GM12878 (cell line): ENCODE results near the gene EDARADD. TPM values are rescaled to one million over a fixed set of nuclear protein-coding genes. Genes with fewer than 3 reads are reported as not detected.
"Not testable (repeated sequence)": the region's sequence is repeated elsewhere in the genome, so short reads cannot be mapped to it uniquely, and the experiment has no call there.

ENCODE experiments used
- ATAC-seq: fragments of 200-7000 bp; cut with Tn5 transposase; 3 replicates; pipeline ENCODE4 v1.9.1; 2020; ENCODE audit warnings: mild to moderate bottlenecking, moderate library complexity
- BruUV-seq: library from RNA; stranded (reverse); fragments of 400-500 nt; replicated peaks from 2 replicates; lab custom pipeline; 2021; lab: Mats Ljungman, UMichigan
- CTCF ChIA-PET: fragments of 300-600 bp; sonication (Branson Sonifier 250); formaldehyde crosslinking; extraction: SDS; loops from one replicate; lab custom pipeline; 2021; ENCODE audit warnings: inconsistent platforms; lab: Yijun Ruan, JAX
- POLR2A ChIA-PET: fragments of 350-600 bp; formaldehyde crosslinking; extraction: SDS; loops from one replicate; lab custom pipeline; 2021; ENCODE audit warnings: inconsistent platforms; lab: Charles Lee
- RAD21 ChIA-PET: fragments of 300-600 bp; sonication (Branson Sonifier 250); formaldehyde crosslinking; loops from one replicate; lab custom pipeline; 2023; ENCODE audit warnings: antibody characterized with exemption; ENCODE audit not compliant: unreplicated experiment; lab: Charles Lee
- SMC1A ChIA-PET: fragments of 300-600 bp; sonication (Branson Sonifier 250); formaldehyde crosslinking; loops from one replicate; lab custom pipeline; 2023; ENCODE audit not compliant: unreplicated experiment, uncharacterized antibody; lab: Charles Lee
- DNase-seq: peaks from one replicate; pipeline ENCODE4 v3.0.0-alpha.2; 2011; ENCODE audit warnings: low read depth, low spot score
- FAIRE-seq: peaks from 3 replicates; lab custom pipeline; 2011; peaks lifted over from hg19 to GRCh38; lab: Jason Lieb, UNC
- H2AFZ ChIP-seq: 2 replicates; pipeline ENCODE4 v1.6.0; 2011; ENCODE audit warnings: low read depth, low read length, control low read depth; ENCODE audit not compliant: control insufficient read depth
- H3K27ac ChIP-seq: 2 replicates; pipeline ENCODE4 v1.5.1; 2011; ENCODE audit warnings: control low read depth; ENCODE audit not compliant: control insufficient read depth, insufficient read depth
- H3K27me3 ChIP-seq, 2 experiments: replicated peaks in 1 of 2; 2 replicates each; pipeline versions ENCODE4 v1.6.0 to v1.6.1; 2011; ENCODE audit warnings: low read length in 1 of 2; ENCODE audit not compliant: control insufficient read depth in 2 of 2, insufficient read depth in 2 of 2
- H3K36me3 ChIP-seq, 2 experiments: 2 replicates each; pipeline ENCODE4 v1.5.1; 2011; ENCODE audit warnings: low read length in 1 of 2; ENCODE audit not compliant: control insufficient read depth in 2 of 2, insufficient read depth in 2 of 2
- H3K4me1 ChIP-seq: 2 replicates; pipeline ENCODE4 v1.6.1; 2011; ENCODE audit warnings: mild to moderate bottlenecking, low read length, moderate library complexity, mixed read lengths; ENCODE audit not compliant: control insufficient read depth, insufficient read depth
- H3K4me2 ChIP-seq: 2 replicates; pipeline ENCODE4 v1.6.0; 2011; ENCODE audit warnings: control low read depth; ENCODE audit not compliant: control insufficient read depth, insufficient read depth
- H3K4me3 ChIP-seq: fragments of 200-600 bp; sonication (generic); 2 replicates; pipeline ENCODE4 v1.5.1; 2016
- H3K79me2 ChIP-seq: 2 replicates; pipeline ENCODE4 v1.6.0; 2011; ENCODE audit warnings: low read length; ENCODE audit not compliant: control insufficient read depth, insufficient read depth
- H3K9ac ChIP-seq: 2 replicates; pipeline ENCODE4 v1.8.0; 2011; ENCODE audit warnings: low read length, control low read depth, mixed read lengths; ENCODE audit not compliant: control insufficient read depth, insufficient read depth
- H3K9me3 ChIP-seq: replicated peaks from 3 replicates; pipeline ENCODE4 v1.5.1; 2011; ENCODE audit warnings: mild to moderate bottlenecking, low read length; ENCODE audit not compliant: control insufficient read depth, insufficient read depth
- H4K20me1 ChIP-seq: 2 replicates; pipeline ENCODE4 v1.6.0; 2011; ENCODE audit not compliant: control insufficient read depth, insufficient read depth
- EZH2 ChIP-seq: IDR thresholded peaks from 2 replicates; pipeline ENCODE4 v1.6.1; 2012; ENCODE audit warnings: low read depth, mild to moderate bottlenecking, control low read depth, inconsistent platforms, low read length, borderline replicate concordance; ENCODE audit not compliant: control insufficient read depth
- MTA2 ChIP-seq: fragments of 450-650 bp; IDR thresholded peaks from 2 replicates; pipeline ENCODE4 v1.6.1; 2016; ENCODE audit warnings: low read depth, mild to moderate bottlenecking, moderate library complexity
- NBN ChIP-seq: fragments of 450-650 bp; IDR thresholded peaks from 2 replicates; pipeline ENCODE4 v1.6.1; 2016
- RELB ChIP-seq: fragments of 450-650 bp; IDR thresholded peaks from 2 replicates; pipeline ENCODE4 v1.6.1; 2017; ENCODE audit warnings: low read depth, mild to moderate bottlenecking, moderate library complexity
- SP1 ChIP-seq: IDR thresholded peaks from one replicate; pipeline ENCODE4 v1.6.1; 2011; ENCODE audit warnings: low read depth, low read length
- STAT3 ChIP-seq: IDR thresholded peaks from 2 replicates; pipeline ENCODE4 v1.6.1; 2011; ENCODE audit warnings: low read depth, low read length, improper control_type of control experiment
- TCF12 ChIP-seq: IDR thresholded peaks from 2 replicates; pipeline ENCODE4 v1.6.1; 2011; ENCODE audit warnings: low read depth, mild to moderate bottlenecking, low read length
- WGBS: methylation state at CpG from one replicate; pipeline ENCODE4 v1.1.6; 2016; ENCODE audit warnings: low lambda C conversion rate; ENCODE audit not compliant: insufficient replicate concordance, insufficient coverage; ENCODE audit errors: missing lambda C conversion rate; 5-methylcytosine and 5-hydroxymethylcytosine counted together
- in situ Hi-C: fragments of 300-500 bp; cut with MboI; formaldehyde crosslinking; loops from 9 replicates; pipeline ENCODE4 v1.14.3; 2018; ENCODE audit warnings: mixed read lengths
- intact Hi-C: fragments of 100-400 bp; cut with micrococcal nuclease; formaldehyde crosslinking; loops from one replicate; pipeline ENCODE4 v1.14.2; 2022; ENCODE audit not compliant: unreplicated experiment
- polyA plus RNA-seq, 11 experiments: library from polyadenylated mRNA; depleted of rRNA in 4 of 11; unstranded in 6 of 11; stranded (reverse) in 5 of 11; fragments of >200 nt; fragmentation: Nextera tagmentation in 4 of 11; fragmentation: Illumina TruSeq in 1 of 11; extraction: Ambion mirVana in 4 of 11; extraction: Trizol in 1 of 11; gene quantifications; 1 replicate in 1 of 11; 2 replicates in 10 of 11; pipeline versions ENCODE4 v1.2.1 to v1.2.3, GENCODE V29; 2011 to 2016; ENCODE audit warnings: inconsistent platforms in 2 of 11, missing spikeins in 2 of 11, low read depth in 1 of 11
- total RNA-seq, 4 experiments: library from RNA; depleted of rRNA in 3 of 4; stranded (reverse); fragments of >200 nt in 3 of 4; fragmentation: Illumina TruSeq in 1 of 4; extraction: Trizol in 1 of 4; gene quantifications; 2 replicates each; pipeline versions ENCODE4 v1.2.1 to v1.2.3, GENCODE V29; 2013 to 2021

Gene EDARADD
- total and polyA plus RNA-seq, 10 of the 15 experiments (the other 5 are each of a cell fraction or from before 2014, with no cell fraction given), result 0.58 to 6.1 (median 4.7) TPM

GRCh38 chr1:236486356-236487002, 92.4 kb downstream of the EDARADD start:
- no TSS peak for BruUV-seq
- in situ Hi-C loops, result no loop called here
- Histone ChIP-seq H3K4me2 (no peak overlapping the region), H2AFZ (no peak overlapping the region), H3K9me3 (no peaks in the 10 kb centered on the region), H3K79me2 (no peaks in the 10 kb centered on the region), H3K27me3 (no peaks in the 10 kb centered on the region; a peak in 1 of 4 replicates), H3K27ac (no peak overlapping the region), H3K4me3 (no peak overlapping the region), H4K20me1 (no peaks in the 10 kb centered on the region), H3K4me1 (no peaks in the 10 kb centered on the region), H3K9ac (no peak overlapping the region), H3K36me3 (no peaks in the 10 kb centered on the region)
- ChIA-PET CTCF (interaction anchor here (1.0 to 1.4 kb wide), 5 partner anchors 13 to 378 kb away, joined by 3 to 5 read pairs (median 3); no protein-coding TSS in a partner anchor), RAD21 (interaction anchor here (1.1 to 1.3 kb wide), 3 partner anchors 89 to 235 kb away, joined by 3 read pairs; no protein-coding TSS in a partner anchor), POLR2A (no interaction called here), SMC1A (interaction anchor here (0.5 to 1.8 kb wide), 10 partner anchors 12 to 340 kb away, joined by 3 to 15 read pairs (median 4); no protein-coding TSS in a partner anchor)
- 53% methylated on average over 4 of the region's 4 CpGs for WGBS
- intact Hi-C loops, result loop anchor here (10.0 kb wide), 1 partner anchor 262 kb away; no protein-coding TSS in a partner anchor
- FAIRE-seq, result no peak
- no peak for TF ChIP-seq SP1
- no peak for TF ChIP-seq EZH2
- TF ChIP-seq STAT3, result no peak
- TF ChIP-seq RELB, result no peak
- TF ChIP-seq MTA2, result no peak
- no peak for TF ChIP-seq TCF12
- TF ChIP-seq NBN, result no peak
- ATAC-seq, result no peak
- DNase-seq, result no peak

GRCh38 chr1:236489161-236489560, 95.1 kb downstream of the EDARADD start:
- H3K9ac ChIP-seq, H4K20me1 ChIP-seq, H3K79me2 ChIP-seq, H3K9me3 ChIP-seq, H3K36me3 ChIP-seq, FAIRE-seq, ATAC-seq, BruUV-seq, H2AFZ ChIP-seq, POLR2A ChIA-PET, in situ Hi-C loops, H3K27ac ChIP-seq, DNase-seq, H3K4me3 ChIP-seq, H3K27me3 ChIP-seq, H3K4me1 ChIP-seq, H3K4me2 ChIP-seq: not testable (repeated sequence)
- intact Hi-C loops, result loop anchor here (10.0 kb wide), 1 partner anchor 264 kb away; no protein-coding TSS in a partner anchor
- ChIA-PET SMC1A (interaction anchor here (0.7 to 4.9 kb wide), 10 partner anchors 9 to 386 kb away, joined by 3 to 30 read pairs (median 4); no protein-coding TSS in a partner anchor), RAD21 (interaction anchor here (0.8 to 2.7 kb wide), 7 partner anchors 62 to 383 kb away, joined by 3 to 13 read pairs (median 3); no protein-coding TSS in a partner anchor), CTCF (interaction anchor here (0.7 to 2.5 kb wide), 13 partner anchors 14 to 381 kb away, joined by 3 to 16 read pairs (median 4); no protein-coding TSS in a partner anchor)
- WGBS, result 54% methylated on average over 3 of the region's 3 CpGs
